Measurements from ENCODE around the gene LRRC8C. TPM values are rescaled to one million over a fixed set of nuclear protein-coding genes. Genes with fewer than 3 reads are reported as not detected.
"Not testable (repeated sequence)": the region's sequence is repeated elsewhere in the genome, so short reads cannot be mapped to it uniquely, and the experiment has no call there.

LRRC8C gene
- 10 to 100 TPM in 1 of 4 donors, 1 to 10 TPM in 3; 6.8 to 10.3 (median 8.4) TPM for polyA plus RNA-seq (ENCODE audit: insufficient read length in 4 of 4)

DNA sequence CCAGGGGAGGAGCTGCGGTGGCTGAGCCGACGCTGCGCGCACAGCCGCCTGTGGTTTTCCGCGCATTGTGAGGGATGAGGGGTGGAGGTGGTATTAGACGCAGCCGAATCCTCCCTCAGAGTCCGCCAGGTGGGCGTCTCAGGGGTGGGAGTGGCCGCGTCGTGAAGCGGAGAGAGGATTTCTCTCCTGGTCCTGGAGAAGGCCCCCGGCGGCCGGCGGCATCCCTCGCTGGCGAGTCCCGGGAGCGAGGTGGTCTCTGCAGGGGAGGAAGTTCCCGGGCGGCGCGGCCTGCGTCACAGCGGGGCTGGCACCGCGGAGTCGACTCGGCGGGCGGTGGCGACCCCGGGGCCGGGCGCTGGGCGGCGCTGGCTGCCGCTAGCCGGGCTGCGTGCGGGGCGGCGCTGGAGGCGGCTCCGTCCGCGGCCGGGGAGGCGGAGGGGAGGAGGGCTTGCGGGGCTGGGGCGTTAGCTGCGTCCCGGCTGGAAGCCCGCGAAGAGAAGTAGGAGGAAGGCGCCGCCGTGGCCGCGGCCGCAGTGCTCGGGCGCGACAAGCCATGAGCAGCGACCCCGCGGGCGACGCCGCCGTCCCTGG lies at the start of gene LRRC8C:
Gene LRRC8C (plus strand): TSS at position 464 of the 591 bp plus-strand sequence. CDS start 53,354 bp downstream, outside the sequence.
- DNase-seq (ENCODE audit: low read depth in 4 of 4, low spot score in 3 of 4): peak; percentile 38 to 69 (median 60)

DNA sequence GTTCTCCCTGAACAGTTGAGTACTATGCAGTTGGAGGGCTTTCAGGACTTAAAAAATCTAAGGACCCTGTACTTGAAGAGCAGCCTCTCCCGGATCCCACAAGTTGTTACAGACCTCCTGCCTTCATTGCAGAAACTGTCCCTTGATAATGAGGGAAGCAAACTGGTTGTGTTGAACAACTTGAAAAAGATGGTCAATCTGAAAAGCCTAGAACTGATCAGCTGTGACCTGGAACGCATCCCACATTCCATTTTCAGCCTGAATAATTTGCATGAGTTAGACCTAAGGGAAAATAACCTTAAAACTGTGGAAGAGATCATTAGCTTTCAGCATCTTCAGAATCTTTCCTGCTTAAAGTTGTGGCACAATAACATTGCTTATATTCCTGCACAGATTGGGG lies 48.7 kb upstream of the LRRC8C start:
- no peak for DNase-seq (ENCODE audit: low read depth in 4 of 4, low spot score in 3 of 4)

DNA sequence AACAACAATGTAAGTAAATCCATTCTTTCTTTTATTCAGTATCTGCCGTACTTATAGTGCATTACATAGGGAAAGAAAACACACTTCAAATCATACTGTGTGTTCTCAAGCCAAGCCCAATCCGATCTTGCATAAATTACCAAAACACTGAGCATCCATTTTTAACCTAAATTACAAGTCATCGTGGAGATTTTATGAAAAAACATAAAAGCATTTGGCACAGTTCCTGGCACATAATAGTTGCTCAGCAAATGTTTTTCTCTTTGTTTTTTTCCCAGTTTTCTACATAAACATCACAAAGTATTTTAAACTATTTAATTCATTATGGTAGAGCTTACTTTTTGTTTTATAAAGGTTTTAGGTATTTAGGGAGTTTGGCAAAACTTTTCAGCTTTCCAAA lies 48.1 kb upstream of the LRRC8C start:
- DNase-seq (ENCODE audit: low read depth in 4 of 4, low spot score in 3 of 4): no peak

DNA sequence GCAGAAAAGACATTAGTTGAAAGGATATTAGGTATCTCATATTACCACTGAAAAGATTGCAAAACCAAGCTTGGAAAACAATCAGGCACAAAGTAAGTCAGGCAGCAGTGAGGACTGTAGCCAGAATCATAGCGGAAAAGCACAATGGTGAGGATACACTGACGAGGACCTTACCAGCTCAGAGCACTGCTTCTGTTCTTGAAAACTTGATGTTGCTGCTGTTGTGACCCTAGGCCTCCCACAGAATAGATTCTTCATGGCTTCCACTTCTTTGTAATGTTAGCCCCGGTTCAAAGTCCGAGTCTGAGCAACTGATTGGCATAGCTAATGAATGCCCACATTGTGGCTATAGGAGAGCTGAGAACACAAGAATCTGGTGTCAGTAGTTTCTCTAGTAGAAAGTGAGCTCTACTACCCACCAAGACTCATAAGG lies 45.2 kb upstream of the LRRC8C start:
- DNase-seq (ENCODE audit: low read depth in 4 of 4, low spot score in 3 of 4): no peak

DNA sequence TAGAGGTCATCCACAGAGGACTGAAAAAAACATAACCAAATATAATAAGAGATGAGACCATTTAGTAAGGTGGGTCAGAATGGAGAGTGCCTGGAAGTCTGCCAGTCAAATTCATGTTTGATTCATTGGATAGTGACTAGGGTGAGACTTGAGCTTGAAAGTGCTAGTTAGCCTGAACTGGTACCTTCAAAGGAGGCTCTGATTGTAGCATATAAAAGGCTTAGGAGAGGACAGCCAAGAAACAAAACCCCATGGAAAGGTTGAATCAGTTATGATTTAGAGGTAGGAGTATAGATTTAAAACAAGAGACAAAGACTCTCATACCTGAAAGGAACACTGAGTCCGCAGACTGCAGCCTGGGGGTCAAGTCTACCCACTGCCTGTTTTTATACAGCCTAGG lies 44.4 kb upstream of the LRRC8C start:
- no peak for DNase-seq (ENCODE audit: low read depth in 4 of 4, low spot score in 3 of 4)

DNA sequence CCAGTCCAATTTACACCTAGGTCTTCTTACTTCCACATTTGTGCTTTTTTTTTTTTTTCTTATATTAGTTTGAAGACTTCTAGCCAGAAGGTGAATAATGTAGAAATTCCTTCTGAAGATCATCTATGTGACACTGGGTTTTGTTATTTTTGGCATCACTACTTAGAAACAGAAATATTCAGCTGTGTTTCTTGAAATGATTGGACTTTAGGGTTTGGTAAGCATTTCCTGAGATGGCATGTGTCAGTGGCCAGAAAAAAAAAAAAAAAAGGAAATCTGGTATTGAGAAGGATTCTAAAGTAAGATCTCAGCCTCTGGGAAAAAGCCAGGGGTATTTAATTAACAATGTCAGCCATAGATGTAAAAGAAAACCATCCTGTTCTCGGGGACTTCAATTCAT lies 43.4 kb upstream of the LRRC8C start:
- DNase-seq (ENCODE audit: low read depth in 4 of 4, low spot score in 3 of 4): no peak

DNA sequence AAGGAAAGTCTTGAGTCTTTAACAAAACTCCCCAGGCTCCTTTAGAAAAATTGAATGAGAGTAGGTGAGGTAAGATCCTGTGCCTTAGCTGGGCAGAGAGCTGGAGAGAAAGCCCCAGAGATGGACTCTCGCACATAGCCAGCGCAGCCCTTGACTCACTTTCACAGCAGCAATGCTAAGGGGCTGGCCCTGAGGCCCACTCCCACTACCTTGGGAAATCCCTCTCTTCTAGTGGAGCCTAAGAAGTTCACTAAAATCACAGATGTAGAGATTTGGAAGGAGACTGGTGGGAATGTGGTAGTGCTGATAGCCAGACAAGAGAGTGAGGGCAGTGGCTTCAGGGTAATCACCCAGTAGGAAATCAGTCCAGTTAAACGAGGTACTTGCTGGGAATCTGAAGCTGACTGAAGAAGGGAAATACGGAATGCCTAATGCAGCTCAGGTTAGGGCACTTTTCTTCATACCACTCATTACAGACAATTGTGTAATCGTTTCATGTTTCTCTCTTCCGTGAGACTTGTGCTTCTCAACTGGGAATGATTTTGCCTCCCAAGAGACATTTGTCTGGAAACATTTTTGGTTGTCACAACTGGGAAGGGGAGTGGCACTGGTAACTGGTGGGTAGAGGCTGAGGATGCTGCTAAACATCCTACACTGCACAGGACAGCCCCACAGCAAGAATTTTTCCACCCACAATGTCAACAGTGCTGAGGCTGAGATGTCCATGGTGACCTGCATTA lies 42.4 kb upstream of the LRRC8C start:
- DNase-seq (ENCODE audit: low read depth in 4 of 4, low spot score in 3 of 4): no peak

DNA sequence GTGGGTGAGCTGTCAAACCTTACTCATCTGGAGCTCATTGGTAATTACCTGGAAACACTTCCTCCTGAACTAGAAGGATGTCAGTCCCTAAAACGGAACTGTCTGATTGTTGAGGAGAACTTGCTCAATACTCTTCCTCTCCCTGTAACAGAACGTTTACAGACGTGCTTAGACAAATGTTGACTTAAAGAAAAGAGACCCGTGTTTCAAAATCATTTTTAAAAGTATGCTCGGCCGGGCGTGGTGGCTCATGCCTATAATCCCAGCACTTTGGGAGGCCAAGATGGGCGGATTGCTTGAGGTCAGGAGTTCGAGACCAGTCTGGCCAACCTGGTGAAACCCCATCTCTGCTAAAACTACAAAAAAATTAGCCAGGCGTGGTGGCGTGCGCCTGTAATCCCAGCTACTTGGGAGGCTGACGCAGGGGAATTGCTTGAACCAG lies 40.0 kb upstream of the LRRC8C start:
- DNase-seq (ENCODE audit: low read depth in 4 of 4, low spot score in 3 of 4): not testable (repeated sequence)

DNA sequence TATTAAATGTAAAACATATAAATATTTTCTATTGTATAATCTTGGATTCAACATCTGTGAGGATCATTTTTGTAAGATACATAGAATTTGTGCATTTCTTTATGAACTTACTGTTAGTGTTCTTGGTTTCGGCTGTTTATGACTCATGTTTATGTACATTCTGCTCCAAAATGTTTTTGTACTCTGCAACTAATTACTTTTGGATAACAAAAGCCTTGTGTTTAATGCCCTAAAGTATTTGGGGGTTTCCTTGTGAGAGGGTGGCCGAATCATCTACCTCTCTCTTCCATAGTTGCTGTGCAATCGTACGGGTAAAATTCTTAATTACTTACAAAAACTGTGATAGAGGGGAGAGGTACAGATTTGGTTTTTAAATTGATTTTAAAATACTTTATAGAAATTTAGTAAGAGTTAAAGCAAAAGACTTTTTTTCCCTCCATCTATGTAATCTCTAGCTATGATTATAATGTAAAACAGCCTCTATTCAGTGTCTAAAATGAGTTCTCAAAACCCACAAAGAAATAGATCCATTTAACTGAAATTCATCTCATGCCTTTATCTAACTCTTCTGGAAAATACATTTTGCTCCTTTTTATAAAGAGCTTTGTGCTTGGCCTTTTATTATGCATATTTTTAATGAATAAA lies 38.7 kb upstream of the LRRC8C start:
- DNase-seq (ENCODE audit: low read depth in 4 of 4, low spot score in 3 of 4): no peak

DNA sequence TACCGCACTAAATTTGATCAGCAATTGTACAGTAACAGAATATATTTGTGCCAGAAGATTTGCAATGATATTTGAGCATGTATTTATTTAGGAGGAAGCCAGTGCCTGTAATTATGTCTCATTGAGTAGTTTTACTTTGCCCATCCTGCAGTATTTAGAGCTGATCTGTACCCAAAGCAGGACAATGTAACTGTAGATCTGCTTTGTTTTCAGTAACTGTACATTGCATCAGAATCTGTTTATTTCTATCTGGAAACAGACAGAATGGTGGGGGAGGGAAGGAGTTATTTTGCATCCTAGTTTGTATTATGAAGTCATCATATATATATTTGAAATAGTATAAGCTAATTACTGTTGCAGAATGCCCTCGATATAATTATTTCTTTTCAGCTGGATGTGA lies 36.2 kb upstream of the LRRC8C start:
- no peak for DNase-seq (ENCODE audit: low read depth in 4 of 4, low spot score in 3 of 4)

DNA sequence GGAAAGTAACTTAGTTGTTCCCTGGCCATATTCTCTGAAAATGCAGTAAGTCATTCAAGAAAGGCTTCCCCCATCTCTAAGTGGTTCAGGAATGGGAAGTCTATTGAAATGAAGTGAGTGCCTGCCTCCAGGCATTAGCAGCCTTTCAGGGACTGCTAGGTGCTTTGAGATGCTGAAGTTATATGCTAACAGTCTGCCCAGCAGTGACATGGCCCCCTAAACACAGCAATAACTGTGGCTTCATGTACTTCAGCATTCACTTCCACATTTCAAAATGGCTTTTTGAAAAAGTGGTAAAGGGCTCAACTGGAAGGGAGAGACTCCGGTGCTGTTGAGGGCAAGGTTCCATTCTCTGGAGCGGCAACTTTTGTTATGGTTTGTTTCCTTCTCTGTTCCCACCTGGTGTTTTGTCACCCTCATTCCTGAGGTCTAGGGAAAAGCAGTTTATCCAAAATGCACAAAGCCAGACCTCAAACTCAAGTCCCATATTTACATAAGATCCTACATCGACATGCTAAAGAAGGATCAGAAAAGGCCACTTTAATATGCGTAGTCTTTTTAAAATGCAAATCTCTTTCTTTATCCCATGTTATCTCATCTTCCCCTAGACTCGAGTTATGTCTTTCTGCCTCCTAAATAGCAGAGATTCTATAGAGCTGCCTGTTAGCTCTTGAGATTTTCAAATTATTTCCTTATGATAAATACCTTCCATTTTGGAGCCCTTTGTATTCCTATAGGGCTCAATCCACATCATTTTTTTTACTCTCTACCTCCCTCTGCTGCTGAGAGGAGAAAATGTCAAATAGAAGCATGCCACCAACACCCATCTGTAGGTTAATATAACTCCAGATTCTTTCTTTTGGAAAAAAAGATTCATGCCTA lies 34.2 kb upstream of the LRRC8C start:
- peak; percentile 8 to 16 (median 12) for DNase-seq (ENCODE audit: low read depth in 4 of 4, low spot score in 3 of 4)

DNA sequence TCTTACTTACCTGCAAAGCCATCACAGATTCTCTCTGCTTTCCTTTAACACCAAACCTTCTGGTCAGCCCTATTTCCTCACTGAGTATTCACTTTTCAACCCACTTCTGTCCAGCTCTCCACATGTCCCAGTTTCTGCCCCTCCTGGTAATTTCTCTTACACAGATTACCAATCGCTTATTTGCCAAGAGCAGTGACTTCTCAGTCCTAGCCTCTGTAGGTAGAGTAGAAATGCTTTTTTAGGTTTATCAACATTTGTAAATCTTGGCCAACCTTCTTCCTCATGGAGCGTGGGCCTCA lies 33.6 kb upstream of the LRRC8C start:
- DNase-seq (ENCODE audit: low read depth in 4 of 4, low spot score in 3 of 4): no peak

DNA sequence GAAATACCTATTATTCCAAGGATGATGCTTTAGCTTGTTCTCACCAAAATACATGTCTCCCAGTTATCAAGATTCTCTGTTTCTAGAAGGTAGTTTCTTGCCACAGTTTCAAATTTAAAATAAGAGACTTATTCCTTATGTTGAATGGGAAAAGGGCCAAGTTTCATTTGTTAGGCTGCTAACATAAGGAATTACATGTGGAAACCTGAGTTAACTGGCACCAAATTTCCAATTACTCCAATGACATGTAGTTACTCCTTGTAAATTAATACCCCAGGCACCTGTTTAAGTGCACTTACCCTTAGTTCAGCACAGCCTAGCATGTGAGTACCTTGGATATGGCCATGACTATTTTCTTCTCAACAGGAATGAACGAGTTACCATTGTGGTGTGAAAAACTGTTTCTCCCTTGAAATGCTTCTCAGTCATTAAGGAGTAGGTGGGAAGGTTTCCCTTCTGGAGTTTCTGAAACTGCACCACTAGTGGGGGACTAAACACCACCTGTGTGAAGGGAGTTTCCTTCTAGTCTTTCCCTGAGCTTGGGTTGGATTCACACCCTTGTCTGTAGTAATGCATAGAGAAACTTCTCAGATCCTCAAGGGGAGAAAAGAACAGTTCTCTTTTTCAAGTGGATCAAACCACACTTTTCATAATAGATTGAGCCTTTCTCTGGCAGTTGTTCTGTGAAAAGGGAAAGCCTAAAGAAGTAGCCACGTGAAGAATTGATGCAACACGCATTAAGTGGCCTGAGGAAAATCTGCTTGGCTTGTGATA lies 32.3 kb upstream of the LRRC8C start:
- DNase-seq (ENCODE audit: low read depth in 4 of 4, low spot score in 3 of 4): no peak

DNA sequence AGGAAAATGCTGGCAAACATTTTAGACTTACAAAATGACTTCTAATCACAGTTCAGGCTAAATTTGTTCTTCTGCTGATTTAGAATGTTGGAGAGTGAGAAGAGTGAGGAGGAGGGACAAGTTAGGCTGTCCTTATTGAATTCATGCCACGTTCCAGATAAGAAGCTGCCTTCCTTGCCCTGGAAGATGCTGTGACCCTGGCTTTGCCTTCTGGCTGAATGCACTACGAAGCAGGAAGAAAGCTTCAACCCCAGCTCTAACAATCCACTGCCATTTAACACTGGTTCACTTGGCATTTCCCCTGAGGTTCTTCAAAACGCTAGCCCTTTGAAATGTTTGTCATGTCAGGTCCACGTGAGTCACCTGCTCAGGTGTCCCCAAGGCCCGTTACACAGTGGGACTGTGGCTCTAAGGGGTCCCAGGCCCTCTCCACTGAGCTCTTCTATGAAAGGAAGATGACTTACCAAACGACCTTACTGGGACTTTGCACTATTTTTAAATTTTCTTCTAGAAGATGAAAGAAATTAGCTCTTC lies 30.0 kb upstream of the LRRC8C start:
- DNase-seq (ENCODE audit: low read depth in 4 of 4, low spot score in 3 of 4): no peak

DNA sequence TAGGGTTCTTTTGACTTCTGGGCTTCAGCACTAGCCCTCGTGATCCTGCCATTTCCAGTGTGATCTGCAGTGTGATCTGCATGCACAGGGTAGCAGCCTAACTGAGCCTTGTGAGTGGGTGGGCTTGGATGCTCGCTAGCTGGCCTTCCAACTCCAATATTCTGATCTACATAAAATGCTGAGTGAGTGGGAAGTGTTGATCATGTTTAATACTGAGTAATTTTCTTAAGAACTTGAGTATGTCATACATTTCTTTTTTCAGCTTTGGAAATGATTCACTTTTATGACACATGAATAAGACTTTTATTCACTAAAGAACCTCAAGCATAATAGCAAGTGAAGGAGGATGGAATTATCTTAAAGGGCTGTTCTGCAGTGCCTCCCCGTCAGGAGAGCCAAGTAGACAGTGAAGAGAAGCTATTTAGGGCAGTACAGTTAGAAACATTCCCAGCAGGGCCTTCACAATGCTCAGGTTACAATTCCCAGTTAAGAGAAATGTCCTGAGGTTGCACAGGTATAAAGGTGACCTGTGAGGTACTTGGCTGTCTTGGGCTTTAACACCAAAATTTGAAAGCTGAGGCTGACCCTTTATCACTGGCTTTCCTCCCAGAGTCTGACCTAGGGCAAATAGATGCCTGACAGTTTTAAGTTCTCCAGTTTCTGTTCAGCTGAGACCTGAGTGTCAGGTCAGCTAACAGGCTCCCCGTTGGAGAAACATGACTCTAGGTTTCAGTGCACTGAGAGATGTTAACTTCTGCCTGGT lies 29.1 kb upstream of the LRRC8C start:
- DNase-seq (ENCODE audit: low read depth in 4 of 4, low spot score in 3 of 4): no peak

DNA sequence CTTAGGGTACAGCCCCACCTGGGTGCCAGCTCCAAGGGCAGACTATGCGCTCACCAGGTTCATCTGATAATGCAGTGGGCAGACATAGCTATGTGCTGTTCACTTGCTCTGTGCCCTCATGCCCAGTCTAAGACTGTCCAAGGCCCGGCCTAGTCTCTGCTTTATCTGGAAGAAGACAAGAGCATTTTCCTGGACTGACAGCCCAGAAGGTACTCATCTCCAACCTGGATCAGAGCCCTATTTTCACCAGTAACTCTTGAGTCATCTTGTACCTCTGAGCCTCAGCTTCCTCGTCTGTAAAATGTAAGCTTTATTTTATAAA lies 28.5 kb upstream of the LRRC8C start:
- no peak for DNase-seq (ENCODE audit: low read depth in 4 of 4, low spot score in 3 of 4)

DNA sequence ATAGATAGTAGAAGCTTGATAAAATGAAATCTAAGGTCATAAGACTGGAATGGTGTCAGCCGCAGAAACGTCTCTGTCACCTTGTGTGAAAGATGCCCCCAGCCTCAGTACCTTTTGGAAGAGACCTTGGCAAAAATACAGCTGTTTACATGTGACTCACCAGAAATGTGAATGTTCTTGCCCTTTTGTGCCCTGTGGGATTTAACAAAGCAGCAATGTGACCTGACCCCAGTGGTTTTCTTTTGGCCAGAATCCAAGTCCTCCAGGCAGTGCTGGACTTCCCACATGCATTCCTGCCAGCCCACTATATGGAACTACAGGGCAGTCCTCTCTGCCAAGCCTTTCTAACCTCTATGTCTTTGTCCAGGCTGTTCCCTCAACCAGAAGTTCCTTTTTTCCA lies 27.2 kb upstream of the LRRC8C start:
- no peak for DNase-seq (ENCODE audit: low read depth in 4 of 4, low spot score in 3 of 4)

DNA sequence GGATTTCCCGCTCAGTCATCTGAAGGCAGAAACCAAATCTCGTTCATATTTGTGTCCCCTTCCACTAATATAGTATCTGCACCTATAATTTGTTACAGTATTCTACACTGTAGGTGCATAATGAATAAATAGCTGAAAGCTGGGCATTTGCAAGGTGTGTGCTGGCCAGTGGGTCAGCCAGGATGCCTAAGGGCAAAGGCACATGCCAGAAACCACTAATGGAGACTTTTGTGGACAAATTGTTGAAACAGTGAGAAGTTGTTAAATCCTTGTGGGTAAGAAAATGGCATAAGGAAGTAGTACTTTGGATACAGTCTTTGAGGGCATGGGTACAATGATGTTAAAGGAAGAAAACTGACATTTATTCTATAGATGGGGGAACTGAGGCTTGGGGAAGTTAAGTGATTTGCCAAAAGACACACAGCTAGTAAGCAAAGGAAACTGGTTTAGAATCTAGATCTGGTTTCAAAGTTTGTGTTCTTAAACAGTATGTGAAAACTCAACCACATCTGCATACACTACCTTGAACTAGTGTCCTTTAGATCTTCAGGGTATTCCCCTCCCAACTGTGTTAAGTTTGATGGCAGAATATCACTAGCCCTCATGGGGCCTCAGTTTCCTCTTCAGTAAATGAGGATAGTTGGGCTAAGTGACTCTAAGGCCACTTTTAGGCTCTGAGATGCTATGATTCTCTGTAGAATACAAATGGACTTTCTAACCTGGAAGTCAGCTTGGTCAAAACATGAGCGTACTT lies 26.5 kb upstream of the LRRC8C start:
- no peak for DNase-seq (ENCODE audit: low read depth in 4 of 4, low spot score in 3 of 4)

DNA sequence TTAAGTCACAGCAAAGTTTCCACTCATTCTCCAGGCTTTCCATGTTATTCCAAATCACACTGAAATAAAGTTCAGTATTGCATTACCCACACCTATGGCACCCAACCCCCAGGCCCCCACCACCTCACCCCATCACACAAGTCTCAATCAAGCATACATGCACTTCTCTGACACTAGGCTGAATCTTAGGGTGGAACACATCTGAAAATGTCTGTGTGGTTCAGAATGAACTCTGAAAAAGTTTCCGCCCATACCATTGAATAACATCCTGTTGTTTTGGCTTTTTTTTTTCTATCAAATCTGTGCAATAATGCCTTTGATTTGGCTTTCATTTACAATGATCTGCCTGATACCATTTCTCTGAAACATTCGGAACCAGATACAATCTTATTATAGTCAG lies 25.8 kb upstream of the LRRC8C start:
- DNase-seq (ENCODE audit: low read depth in 4 of 4, low spot score in 3 of 4): no peak

Measured in left renal pelvis (tissue), 4 donors.